Adipocyte (in vitro differentiated cells): ENCODE measurements around the gene VSTM2L.

Experiments used
- DNase-seq: peaks from one replicate; pipeline ENCODE4 v3.0.0-alpha.2; 2015; ENCODE audit warnings: low read depth
- H3K27me3 ChIP-seq: replicated peaks from 2 replicates; pipeline ENCODE4 v1.7.0; 2013; ENCODE audit warnings: mild to moderate bottlenecking, low read length, moderate library complexity; ENCODE audit not compliant: control insufficient read depth, insufficient read depth
- H3K36me3 ChIP-seq: 2 replicates; pipeline ENCODE4 v1.7.0; 2013; ENCODE audit warnings: low read length, mild to moderate bottlenecking, moderate library complexity; ENCODE audit not compliant: control insufficient read depth, insufficient read depth, severe bottlenecking
- H3K4me1 ChIP-seq: 2 replicates; pipeline ENCODE4 v1.7.0; 2013; ENCODE audit warnings: mild to moderate bottlenecking, low read length, moderate library complexity; ENCODE audit not compliant: control insufficient read depth, insufficient read depth
- H3K4me3 ChIP-seq: 2 replicates; pipeline ENCODE4 v1.7.0; 2013; ENCODE audit warnings: mild to moderate bottlenecking, low read length, moderate library complexity
- H3K9ac ChIP-seq: 2 replicates; pipeline ENCODE4 v1.7.0; 2013; ENCODE audit warnings: mild to moderate bottlenecking, low read length, moderate library complexity
- H3K9me3 ChIP-seq: 2 replicates; pipeline ENCODE4 v1.7.0; 2013; ENCODE audit warnings: mild to moderate bottlenecking, low read length, moderate library complexity; ENCODE audit not compliant: control insufficient read depth

Gene VSTM2L

GRCh38 chr20:37925265-37926165 is 22.6 kb downstream of the VSTM2L start:
- Histone ChIP-seq H3K9ac (no peak overlapping the region), H3K4me1 (no peaks in the 10 kb centered on the region), H3K27me3 (peaks cover 44% of the 10 kb centered on the region), H3K9me3 (no peaks in the 10 kb centered on the region), H3K4me3 (no peak overlapping the region), H3K36me3 (no peaks in the 10 kb centered on the region)
- DNase-seq, result no peak

GRCh38 chr20:37926612-37927011 is 23.7 kb downstream of the VSTM2L start:
- Histone ChIP-seq H3K9me3 (no peaks in the 10 kb centered on the region), H3K36me3 (no peaks in the 10 kb centered on the region), H3K4me3 (no peak overlapping the region), H3K27me3 (peaks cover 54% of the 10 kb centered on the region), H3K9ac (no peak overlapping the region), H3K4me1 (no peaks in the 10 kb centered on the region)
- DNase-seq, result no peak

- Histone ChIP-seq H3K4me3 (no peak overlapping the region), H3K9me3 (no peaks in the 10 kb centered on the region), H3K36me3 (no peaks in the 10 kb centered on the region), H3K9ac (no peak overlapping the region), H3K4me1 (no peaks in the 10 kb centered on the region), H3K27me3 (peaks cover 55% of the 10 kb centered on the region)
- no peak for DNase-seq
Measured at GRCh38 chr20:37927410-37928095, 24.6 kb downstream of the VSTM2L start.

- DNase-seq, result no peak
- Histone ChIP-seq H3K4me3 (no peak overlapping the region), H3K9ac (no peak overlapping the region), H3K9me3 (no peaks in the 10 kb centered on the region), H3K4me1 (no peaks in the 10 kb centered on the region), H3K36me3 (no peaks in the 10 kb centered on the region), H3K27me3 (peaks cover 46% of the 10 kb centered on the region)
Measured at GRCh38 chr20:37928996-37929682, 26.2 kb downstream of the VSTM2L start.

GRCh38 chr20:37929683-37930014 is 26.7 kb downstream of the VSTM2L start:
- H3K4me3 ChIP-seq, result no peak overlapping the region
- H3K9ac ChIP-seq, result no peak overlapping the region
- no peaks in the 10 kb centered on the region for H3K4me1 ChIP-seq
- peaks cover 45% of the 10 kb centered on the region for H3K27me3 ChIP-seq
- no peaks in the 10 kb centered on the region for H3K36me3 ChIP-seq
- no peak for DNase-seq
- no peaks in the 10 kb centered on the region for H3K9me3 ChIP-seq

GRCh38 chr20:37931153-37931922 is 28.4 kb downstream of the VSTM2L start:
- Histone ChIP-seq H3K4me1 (no peaks in the 10 kb centered on the region), H3K9me3 (no peaks in the 10 kb centered on the region), H3K9ac (no peak overlapping the region), H3K36me3 (no peaks in the 10 kb centered on the region), H3K27me3 (peaks cover 40% of the 10 kb centered on the region), H3K4me3 (no peak overlapping the region)
- DNase-seq, result no peak

- DNase-seq, result no peak
- H3K4me1 ChIP-seq, result no peaks in the 10 kb centered on the region
- H3K9me3 ChIP-seq, result no peaks in the 10 kb centered on the region
- H3K36me3 ChIP-seq, result no peaks in the 10 kb centered on the region
- H3K27me3 ChIP-seq, result peaks cover 40% of the 10 kb centered on the region
- no peak overlapping the region for H3K9ac ChIP-seq
- H3K4me3 ChIP-seq, result no peak overlapping the region
Measured at GRCh38 chr20:37932074-37932473, 29.1 kb downstream of the VSTM2L start.

GRCh38 chr20:37932919-37933318 is 30.0 kb downstream of the VSTM2L start:
- DNase-seq, result no peak

GRCh38 chr20:37933786-37934633 is 31.1 kb downstream of the VSTM2L start:
- H3K9me3 ChIP-seq, result no peaks in the 10 kb centered on the region
- no peaks in the 10 kb centered on the region for H3K36me3 ChIP-seq
- DNase-seq, result no peak

More at GRCh38 chr20:37932919-37933318, 30.0 kb downstream of the VSTM2L start:
- H3K4me1 ChIP-seq, result no peaks in the 10 kb centered on the region
- peaks cover 40% of the 10 kb centered on the region for H3K27me3 ChIP-seq
- no peaks in the 10 kb centered on the region for H3K9me3 ChIP-seq
- H3K36me3 ChIP-seq, result no peaks in the 10 kb centered on the region
- H3K9ac ChIP-seq, result no peak overlapping the region
- no peak overlapping the region for H3K4me3 ChIP-seq

GRCh38 chr20:37934634-37935375 is 31.9 kb downstream of the VSTM2L start:
- H3K36me3 ChIP-seq, result no peaks in the 10 kb centered on the region
- no peak overlapping the region for H3K4me3 ChIP-seq
- no peak overlapping the region for H3K9ac ChIP-seq
- DNase-seq, result no peak
- no peaks in the 10 kb centered on the region for H3K4me1 ChIP-seq
- H3K27me3 ChIP-seq, result peaks cover 31% of the 10 kb centered on the region
- no peaks in the 10 kb centered on the region for H3K9me3 ChIP-seq

More at GRCh38 chr20:37933786-37934633, 31.1 kb downstream of the VSTM2L start:
- peaks cover 39% of the 10 kb centered on the region for H3K27me3 ChIP-seq
- H3K9ac ChIP-seq, result no peak overlapping the region
- H3K4me1 ChIP-seq, result no peaks in the 10 kb centered on the region
- H3K4me3 ChIP-seq, result no peak overlapping the region
